Lung (tissue), 12 donors: ENCODE measurements around the gene RABEP2. TPM values are rescaled to one million over a fixed set of nuclear protein-coding genes. Genes with fewer than 3 reads are reported as not detected.

Source experiments
- ATAC-seq: fragments of 200-7000 bp; cut with Tn5 transposase; one replicate; pipeline ENCODE4 v1.9.1; 2020; ENCODE audit warnings: moderate number of reproducible peaks; ENCODE audit not compliant: insufficient read depth, low FRiP score
- DNase-seq, 3 donors: peaks; one replicate each; pipeline ENCODE4 v3.0.0-alpha.2; 2013 to 2017
- H3K27ac ChIP-seq, 2 donors: one replicate each; pipeline ENCODE4 v1.5.1; 2013; ENCODE audit warnings: mild to moderate bottlenecking in 2 of 2, moderate library complexity in 2 of 2, control low read depth in 1 of 2, inconsistent platforms in 1 of 2, low read depth in 1 of 2, low read length in 1 of 2
- H3K27me3 ChIP-seq, 3 donors: one replicate each; pipeline ENCODE4 v1.5.1; 2013; ENCODE audit warnings: low read length in 2 of 3; ENCODE audit not compliant: control insufficient read depth in 3 of 3, insufficient read depth in 3 of 3
- H3K36me3 ChIP-seq, 4 donors: one replicate each; pipeline ENCODE4 v1.5.1; 2013; ENCODE audit warnings: low read length in 4 of 4, mild to moderate bottlenecking in 1 of 4, moderate library complexity in 1 of 4; ENCODE audit not compliant: control insufficient read depth in 4 of 4, insufficient read depth in 4 of 4
- H3K4me1 ChIP-seq, 5 donors: one replicate each; pipeline ENCODE4 v1.5.1; 2013; ENCODE audit warnings: low read length in 5 of 5, mild to moderate bottlenecking in 2 of 5, moderate library complexity in 1 of 5; ENCODE audit not compliant: control insufficient read depth in 5 of 5, insufficient read depth in 5 of 5
- H3K4me3 ChIP-seq: one replicate; pipeline ENCODE4 v1.5.1; 2013; ENCODE audit warnings: mild to moderate bottlenecking, control low read depth, moderate library complexity
- H3K9ac ChIP-seq, 2 donors: one replicate each; pipeline ENCODE4 v1.5.1; 2013; ENCODE audit warnings: low read length in 2 of 2, control low read depth in 1 of 2; ENCODE audit not compliant: insufficient read depth in 1 of 2
- H3K9me3 ChIP-seq, 4 donors: one replicate each; pipeline ENCODE4 v1.5.1; 2013; ENCODE audit warnings: low read length in 3 of 4, mild to moderate bottlenecking in 1 of 4, moderate library complexity in 1 of 4; ENCODE audit not compliant: control insufficient read depth in 4 of 4, insufficient read depth in 3 of 4
- CTCF ChIP-seq: IDR thresholded peaks from 2 replicates; pipeline ENCODE4 v1.5.1; 2012; ENCODE audit warnings: mild to moderate bottlenecking; ENCODE audit errors: control extremely low read depth, extremely low read depth
- WGBS, 2 donors: extraction: QIAGEN DNeasy Blood & Tissue Kit; methylation state at CpG; one replicate each; pipeline ENCODE4 v1.1.7; 2013; 5-methylcytosine and 5-hydroxymethylcytosine counted together
- polyA plus RNA-seq, 2 donors: library from polyadenylated mRNA; stranded (reverse); fragments of 200-250 nt; gene quantifications; one replicate each; pipeline ENCODE4 v1.2.1, GENCODE V29; 2013
- total RNA-seq, 2 donors: library from RNA; depleted of rRNA in 1 of 2; stranded (reverse); fragments of >200 nt in 1 of 2; gene quantifications; one replicate each; pipeline ENCODE4 v1.2.1, GENCODE V29; 2014 to 2021
- donor health status: control.
- donor health status: control.
- donor health status: Bipolar disorder and iron deficiency.
- donor health status: healthy.
- donor health status: DM: yes; HTN: yes; CAD: no.

RABEP2 gene
- total and polyA plus RNA-seq, 4 donors: 20.0 to 34.9 (median 28.8) TPM

- Histone ChIP-seq H3K4me1 (peaks cover 6 to 12% (median 7%) of the 10 kb centered on the region in 5 donors), H3K9ac (peak overlapping the region in 1 of 2 donors; percentile 53), H3K36me3 (peaks cover 0 to 27% (median 12%) of the 10 kb centered on the region in 4 donors), H3K4me3 (no peak overlapping the region), H3K27me3 (no peaks in the 10 kb centered on the region), H3K9me3 (no peaks in the 10 kb centered on the region), H3K27ac (no peak overlapping the region)
- TF ChIP-seq CTCF: no peak
- WGBS, 2 donors: 87 to 89% methylated on average over 12 of the region's 12 CpGs
- DNase-seq (no peak), ATAC-seq (no peak)
Observed at GRCh38 chr16:28865001-28865688, 59.9 kb downstream of the RABEP2 start.

GRCh38 chr16:28863929-28864793 is 60.9 kb downstream of the RABEP2 start:
- peak overlapping the region in 1 of 2 donors; percentile 82 for H3K9ac ChIP-seq
- peak overlapping the region; percentile 85 for H3K4me3 ChIP-seq
- H3K36me3 ChIP-seq: peaks cover 0 to 18% (median 4%) of the 10 kb centered on the region in 4 donors
- ATAC-seq (peak; percentile 1), DNase-seq (peak in 2 of 3 donors; percentile 42 to 51)
- H3K27ac ChIP-seq: peak overlapping the region; percentile 92 to 94
- H3K4me1 ChIP-seq: peaks cover 6 to 12% (median 7%) of the 10 kb centered on the region in 5 donors
- H3K9me3 ChIP-seq: no peaks in the 10 kb centered on the region
- TF ChIP-seq CTCF: no peak
- WGBS, 2 donors: 3 to 6% methylated on average over 35 to 42 of the region's 42 CpGs
- H3K27me3 ChIP-seq: no peaks in the 10 kb centered on the region

GRCh38 chr16:28859326-28859725 is 65.7 kb downstream of the RABEP2 start:
- no peak for TF ChIP-seq CTCF
- peaks cover 0 to 2% (median under 1%) of the 10 kb centered on the region in 5 donors for H3K4me1 ChIP-seq
- no peak for ATAC-seq
- H3K27me3 ChIP-seq: no peaks in the 10 kb centered on the region
- H3K4me3 ChIP-seq: no peak overlapping the region
- WGBS, 2 donors: 92 to 94% methylated on average over 4 of the region's 4 CpGs
- H3K9ac ChIP-seq: no peak overlapping the region
- H3K9me3 ChIP-seq: no peaks in the 10 kb centered on the region
- H3K36me3 ChIP-seq: no peaks in the 10 kb centered on the region
- no peak overlapping the region for H3K27ac ChIP-seq
- DNase-seq: no peak
